OCI-LY7 (cell line): ENCODE measurements around the gene DLX1. TPM values are rescaled to one million over a fixed set of nuclear protein-coding genes. Genes with fewer than 3 reads are reported as not detected.

Experiments used
- BruUV-seq: library from RNA; stranded (reverse); fragments of 400-500 nt; replicated peaks from 2 replicates; lab custom pipeline; 2021; lab: Mats Ljungman, UMichigan
- CTCF ChIA-PET: fragments of 300-600 bp; sonication (Branson Sonifier 250); formaldehyde crosslinking; loops from one replicate; lab custom pipeline; 2022; ENCODE audit warnings: antibody characterized with exemption; ENCODE audit not compliant: unreplicated experiment; lab: Charles Lee
- POLR2A ChIA-PET: fragments of 300-600 bp; sonication (Branson Sonifier 250); formaldehyde crosslinking; loops from one replicate; lab custom pipeline; 2022; ENCODE audit warnings: antibody characterized with exemption; lab: Charles Lee
- DNase-seq: peaks from one replicate; pipeline ENCODE4 v3.0.0-alpha.2; 2015; ENCODE audit warnings: low spot score
- H2AFZ ChIP-seq: fragments of 200-600 bp; sonication (generic), shearing (Covaris generic); 2 replicates; pipeline ENCODE4 v1.6.1; 2014; ENCODE audit warnings: mild to moderate bottlenecking, antibody characterized with exemption, low read length, moderate library complexity
- H3K27ac ChIP-seq: fragments of 200-600 bp; sonication (generic); 2 replicates; pipeline ENCODE4 v1.5.1; 2014; ENCODE audit warnings: mixed run types, low read depth, mild to moderate bottlenecking, moderate library complexity, low read length, inconsistent platforms; ENCODE audit not compliant: poor library complexity, severe bottlenecking
- H3K36me3 ChIP-seq: fragments of 200-600 bp; sonication (generic); 2 replicates; pipeline ENCODE4 v1.6.1; 2014; ENCODE audit warnings: mild to moderate bottlenecking, antibody characterized with exemption, low read length, moderate library complexity, mixed read lengths; ENCODE audit not compliant: insufficient read depth
- H3K4me1 ChIP-seq: fragments of 200-600 bp; sonication (generic); 2 replicates; pipeline ENCODE4 v1.5.1; 2014; ENCODE audit warnings: mild to moderate bottlenecking, low read length; ENCODE audit not compliant: insufficient read depth, poor library complexity, severe bottlenecking
- H3K4me2 ChIP-seq: fragments of 200-600 bp; sonication (generic); 2 replicates; pipeline ENCODE4 v1.6.1; 2014; ENCODE audit warnings: mild to moderate bottlenecking, low read length
- H3K4me3 ChIP-seq: fragments of 200-600 bp; sonication (generic); 2 replicates; pipeline ENCODE4 v1.5.1; 2014; ENCODE audit warnings: mild to moderate bottlenecking, low read depth, low read length; ENCODE audit not compliant: poor library complexity, severe bottlenecking
- H3K79me2 ChIP-seq: fragments of 200-600 bp; sonication (generic); 2 replicates; pipeline ENCODE4 v1.6.1; 2016; ENCODE audit warnings: low read depth, mild to moderate bottlenecking, low read length, moderate library complexity, mixed read lengths; ENCODE audit not compliant: insufficient read depth
- H3K9me2 ChIP-seq: fragments of 200-600 bp; sonication (generic); 2 replicates; pipeline ENCODE4 v1.6.1; 2016; ENCODE audit warnings: mild to moderate bottlenecking, low read length, mixed read lengths; ENCODE audit not compliant: insufficient read depth
- H3K9me3 ChIP-seq: fragments of 200-600 bp; sonication (generic); 2 replicates; pipeline ENCODE4 v1.6.1; 2014; ENCODE audit warnings: mild to moderate bottlenecking, mixed run types, low read length, mixed read lengths
- H4K20me1 ChIP-seq: fragments of 200-600 bp; sonication (generic); 2 replicates; pipeline ENCODE4 v1.6.1; 2014; ENCODE audit warnings: mild to moderate bottlenecking, antibody characterized with exemption, low read length, moderate library complexity, mixed read lengths; ENCODE audit not compliant: insufficient read depth
- CTCF ChIP-seq: fragments of 200-600 bp; sonication (generic); conservative IDR thresholded peaks from 2 replicates; pipeline ENCODE4 v1.5.1; 2014; ENCODE audit warnings: mild to moderate bottlenecking, antibody characterized with exemption, low read length, moderate library complexity, mixed read lengths
- EZH2phosphoT487 ChIP-seq: fragments of 200-600 bp; sonication (generic); IDR thresholded peaks from 2 replicates; pipeline ENCODE4 v1.6.1; 2018; ENCODE audit warnings: low read depth, borderline replicate concordance, mild to moderate bottlenecking, mixed run types, antibody characterized with exemption, low read length, moderate library complexity, mixed read lengths
- intact Hi-C: fragments of 100-400 bp; cut with micrococcal nuclease; formaldehyde crosslinking; loops from one replicate; pipeline ENCODE4 v1.10.0; 2022; ENCODE audit not compliant: unreplicated experiment
- total RNA-seq, 2 experiments: library from RNA; depleted of rRNA in 1 of 2; stranded (reverse); fragments of >200 nt in 1 of 2; shearing (Covaris generic) in 1 of 2; gene quantifications; 2 replicates each; pipeline ENCODE4 v1.2.3, GENCODE V29; 2014 to 2022

Gene DLX1
- total RNA-seq, 2 experiments from 2014 or later, result not detected

GRCh38 chr2:172134270-172134669, 49.0 kb downstream of the DLX1 start:
- Histone ChIP-seq H3K4me1 (no peaks in the 10 kb centered on the region), H3K9me2 (no peaks in the 10 kb centered on the region), H3K9me3 (no peaks in the 10 kb centered on the region), H3K36me3 (no peaks in the 10 kb centered on the region), H3K27ac (no peak overlapping the region), H4K20me1 (no peaks in the 10 kb centered on the region), H2AFZ (no peak overlapping the region), H3K4me3 (no peak overlapping the region), H3K4me2 (no peak overlapping the region), H3K79me2 (no peaks in the 10 kb centered on the region)
- DNase-seq, result no peak
- BruUV-seq, result no TSS peak
- ChIA-PET CTCF (no interaction called here), POLR2A (interaction anchor here (0.6 kb wide), 1 partner anchor 435 kb away, joined by 3 read pairs; no protein-coding TSS in a partner anchor)
- TF ChIP-seq CTCF, result no peak
- TF ChIP-seq EZH2phosphoT487, result no peak
- intact Hi-C loops, result no loop called here

GRCh38 chr2:172135446-172135845, 50.1 kb downstream of the DLX1 start:
- intact Hi-C loops, result no loop called here
- Histone ChIP-seq H4K20me1 (no peaks in the 10 kb centered on the region), H3K36me3 (no peaks in the 10 kb centered on the region), H3K4me1 (no peaks in the 10 kb centered on the region), H3K4me2 (no peak overlapping the region), H3K27ac (no peak overlapping the region), H3K9me2 (no peaks in the 10 kb centered on the region), H2AFZ (no peak overlapping the region), H3K79me2 (no peaks in the 10 kb centered on the region), H3K4me3 (no peak overlapping the region), H3K9me3 (no peaks in the 10 kb centered on the region)
- BruUV-seq, result no TSS peak
- POLR2A ChIA-PET, result no interaction called here
- CTCF ChIA-PET, result no interaction called here
- TF ChIP-seq EZH2phosphoT487, result no peak
- no peak for TF ChIP-seq CTCF
- no peak for DNase-seq

- H3K4me1 ChIP-seq, result no peaks in the 10 kb centered on the region
- no peak overlapping the region for H3K4me3 ChIP-seq
- intact Hi-C loops, result no loop called here
- ChIA-PET CTCF (interaction anchor here (1.5 kb wide), 1 partner anchor 56 kb away, joined by 3 read pairs; no protein-coding TSS in a partner anchor), POLR2A (interaction anchor here (0.5 to 0.8 kb wide), 3 partner anchors 41 to 1627 kb away, joined by 3 to 5 read pairs (median 3); no protein-coding TSS in a partner anchor)
- no peaks in the 10 kb centered on the region for H3K36me3 ChIP-seq
- H3K4me2 ChIP-seq, result no peak overlapping the region
- H3K9me2 ChIP-seq, result no peaks in the 10 kb centered on the region
- no peak overlapping the region for H2AFZ ChIP-seq
- TF ChIP-seq CTCF, result no peak
- no peak for TF ChIP-seq EZH2phosphoT487
- DNase-seq, result no peak
- no peaks in the 10 kb centered on the region for H4K20me1 ChIP-seq
- no TSS peak for BruUV-seq
- H3K9me3 ChIP-seq, result no peaks in the 10 kb centered on the region
- no peaks in the 10 kb centered on the region for H3K79me2 ChIP-seq
- H3K27ac ChIP-seq, result no peak overlapping the region
Observed at GRCh38 chr2:172137109-172137508, 51.8 kb downstream of the DLX1 start.
